Upper lobe of left lung (tissue), 4 donors: Measurements from ENCODE around the gene MAST4.

Source experiments
- CTCF ChIP-seq, 6 experiments: fragments of 450-650 bp in 4 of 6; fragments of 200-600 bp in 2 of 6; sonication (generic) in 2 of 6; IDR thresholded peaks; one replicate each; pipeline ENCODE4 v1.5.1; 2016 to 2019; ENCODE audit warnings: antibody characterized with exemption in 6 of 6
- POLR2A ChIP-seq, 4 donors: fragments of 450-650 bp; IDR thresholded peaks; one replicate each; pipeline ENCODE4 v1.5.1; 2016 to 2017; ENCODE audit warnings: antibody characterized with exemption in 4 of 4, mild to moderate bottlenecking in 2 of 4

GRCh38 chr5:67089200-67089725 lies 493.1 kb downstream of the MAST4 start:
- TF ChIP-seq CTCF (IDR thresholded peaks at IDR 0.05), result no peak
- no peak for TF ChIP-seq POLR2A (IDR thresholded peaks at IDR 0.05)
